Naive thymus-derived CD4-positive, alpha-beta T cell (primary cell): ENCODE results near the gene DLG2. TPM values are rescaled to one million over a fixed set of nuclear protein-coding genes. Genes with fewer than 3 reads are reported as not detected.

Experiments
- ATAC-seq: fragments of 150-1000 bp; cut with Tn5 transposase; 2 replicates; pipeline ENCODE4 v1.10.0; 2021; ENCODE audit warnings: mild to moderate bottlenecking, moderate library complexity
- CTCF ChIA-PET: fragments of 350-600 bp; sonication (Branson Sonifier 250); formaldehyde crosslinking; loops from one replicate; lab custom pipeline; 2021; ENCODE audit warnings: antibody characterized with exemption; lab: Charles Lee
- POLR2A ChIA-PET: fragments of 350-600 bp; sonication (Branson Sonifier 250); formaldehyde crosslinking; loops from one replicate; lab custom pipeline; 2021; ENCODE audit warnings: antibody characterized with exemption, inconsistent platforms; lab: Charles Lee
- DNase-seq, 9 donors: peaks; one replicate each; pipeline versions ENCODE4 v3.0.0 to v3.0.0-alpha.2; 2020 to 2022; ENCODE audit warnings: mixed read lengths in 1 of 9
- H3K27ac ChIP-seq: one replicate; pipeline ENCODE4 v1.7.0; 2013; ENCODE audit warnings: mild to moderate bottlenecking, low read depth, low read length, moderate library complexity
- H3K27me3 ChIP-seq, 2 donors: one replicate each; pipeline ENCODE4 v1.7.0; 2013; ENCODE audit warnings: low read length in 2 of 2, mild to moderate bottlenecking in 2 of 2, moderate library complexity in 2 of 2; ENCODE audit not compliant: control insufficient read depth in 2 of 2, insufficient read depth in 2 of 2
- H3K36me3 ChIP-seq, 3 experiments: 1 replicate in 2 of 3; 2 replicates in 1 of 3; pipeline ENCODE4 v1.7.0; 2013; ENCODE audit warnings: low read length in 3 of 3, mild to moderate bottlenecking in 3 of 3, moderate library complexity in 1 of 3; ENCODE audit not compliant: insufficient read depth in 3 of 3, control insufficient read depth in 2 of 3
- H3K4me1 ChIP-seq, 2 donors: one replicate each; pipeline ENCODE4 v1.7.0; 2013; ENCODE audit warnings: low read length in 2 of 2, mild to moderate bottlenecking in 2 of 2, moderate library complexity in 1 of 2; ENCODE audit not compliant: control insufficient read depth in 2 of 2, insufficient read depth in 2 of 2
- H3K4me3 ChIP-seq: 2 replicates; pipeline ENCODE4 v1.7.0; 2013; ENCODE audit warnings: mild to moderate bottlenecking, low read length
- H3K9me3 ChIP-seq, 3 experiments: 1 replicate in 2 of 3; 2 replicates in 1 of 3; pipeline ENCODE4 v1.7.0; 2013; ENCODE audit warnings: low read length in 3 of 3; ENCODE audit not compliant: control insufficient read depth in 2 of 3
- H3K27ac Mint-ChIP-seq, 9 donors: one replicate each; pipeline ENCODE4 v1.8.0; 2020 to 2022; ENCODE audit warnings: mixed read lengths in 9 of 9, mild to moderate bottlenecking in 8 of 9, moderate library complexity in 5 of 9, inconsistent platforms in 2 of 9
- H3K27me3 Mint-ChIP-seq, 5 donors: one replicate each; pipeline ENCODE4 v1.8.0; 2021 to 2022; ENCODE audit warnings: mixed read lengths in 5 of 5, mild to moderate bottlenecking in 1 of 5
- H3K36me3 Mint-ChIP-seq, 5 donors: one replicate each; pipeline ENCODE4 v1.8.0; 2020 to 2022; ENCODE audit warnings: mixed read lengths in 5 of 5, mild to moderate bottlenecking in 3 of 5, inconsistent platforms in 1 of 5
- H3K4me1 Mint-ChIP-seq, 7 donors: one replicate each; pipeline ENCODE4 v1.8.0; 2020 to 2022; ENCODE audit warnings: mixed read lengths in 7 of 7, mild to moderate bottlenecking in 3 of 7, inconsistent platforms in 1 of 7
- H3K4me3 Mint-ChIP-seq, 10 donors: one replicate each; pipeline ENCODE4 v1.8.0; 2020 to 2022; ENCODE audit warnings: mild to moderate bottlenecking in 10 of 10, mixed read lengths in 10 of 10, moderate library complexity in 6 of 10, inconsistent platforms in 2 of 10
- H3K9me3 Mint-ChIP-seq, 11 donors: one replicate each; pipeline ENCODE4 v1.8.0; 2020 to 2022; ENCODE audit warnings: mixed read lengths in 11 of 11, mild to moderate bottlenecking in 4 of 11, inconsistent platforms in 1 of 11, moderate library complexity in 1 of 11
- intact Hi-C, 2 donors: fragments of 100-400 bp; cut with micrococcal nuclease; formaldehyde crosslinking; loops; one replicate each; pipeline ENCODE4 v1.15.1; 2023
- polyA plus RNA-seq, 2 donors: library from polyadenylated mRNA; unstranded; fragments of 300-500 nt; fragmentation: Illumina TruSeq; gene quantifications; one replicate each; pipeline ENCODE4 v1.2.3, GENCODE V29; 2021
- total RNA-seq, 6 experiments: library from RNA in 5 of 6; stranded (reverse) in 5 of 6; gene quantifications; 1 replicate in 5 of 6; 2 replicates in 1 of 6; pipeline ENCODE4 v1.2.3 and lab custom pipeline; 2021 to 2026

Gene DLG2
- total and polyA plus RNA-seq, 7 experiments from 2014 or later, result 0.64 to 6.1 (median 3.7) TPM

GRCh38 chr11:83568516-83568915 is 2058.6 kb downstream of the DLG2 start:
- no peak for ATAC-seq
- ChIA-PET POLR2A (no interaction called here), CTCF (no interaction called here)
- Mint-ChIP-seq H3K9me3 (peaks cover 0 to 6% (median 0%) of the 10 kb centered on the region in 11 donors), H3K36me3 (no peaks in the 10 kb centered on the region), H3K27me3 (peaks cover 0 to 23% (median 18%) of the 10 kb centered on the region in 5 donors), H3K4me3 (no peak overlapping the region), H3K4me1 (no peaks in the 10 kb centered on the region), H3K27ac (no peak overlapping the region)
- no peak overlapping the region for H3K27ac ChIP-seq
- H3K27me3 ChIP-seq, result no peaks in the 10 kb centered on the region
- intact Hi-C loops, result no loop called here
- no peaks in the 10 kb centered on the region for H3K4me1 ChIP-seq
- DNase-seq, result no peak
- H3K36me3 ChIP-seq, result no peaks in the 10 kb centered on the region
- no peak overlapping the region for H3K4me3 ChIP-seq
- H3K9me3 ChIP-seq, result no peaks in the 10 kb centered on the region

GRCh38 chr11:83566950-83567349 is 2060.2 kb downstream of the DLG2 start:
- CTCF ChIA-PET, result no interaction called here
- H3K4me1 ChIP-seq, result no peaks in the 10 kb centered on the region
- Mint-ChIP-seq H3K4me1 (no peaks in the 10 kb centered on the region), H3K27ac (no peak overlapping the region), H3K9me3 (peaks cover 0 to 6% (median 0%) of the 10 kb centered on the region in 11 donors), H3K27me3 (peaks cover 0 to 23% (median 18%) of the 10 kb centered on the region in 5 donors), H3K36me3 (no peaks in the 10 kb centered on the region), H3K4me3 (no peak overlapping the region)
- no peak for ATAC-seq
- H3K4me3 ChIP-seq, result no peak overlapping the region
- no peak for DNase-seq
- no peaks in the 10 kb centered on the region for H3K9me3 ChIP-seq
- H3K27ac ChIP-seq, result no peak overlapping the region
- H3K27me3 ChIP-seq, result no peaks in the 10 kb centered on the region
- POLR2A ChIA-PET, result interaction anchor here (0.6 kb wide), 1 partner anchor 783 kb away, joined by 4 read pairs; no protein-coding TSS in a partner anchor
- intact Hi-C loops, result no loop called here
- no peaks in the 10 kb centered on the region for H3K36me3 ChIP-seq

GRCh38 chr11:83564870-83565269 is 2062.3 kb downstream of the DLG2 start:
- Histone ChIP-seq H3K4me1 (no peaks in the 10 kb centered on the region), H3K4me3 (no peak overlapping the region), H3K36me3 (no peaks in the 10 kb centered on the region), H3K27me3 (no peaks in the 10 kb centered on the region), H3K27ac (no peak overlapping the region), H3K9me3 (no peaks in the 10 kb centered on the region)
- H3K9me3 Mint-ChIP-seq, result peaks cover 0 to 6% (median 0%) of the 10 kb centered on the region in 11 donors
- H3K27me3 Mint-ChIP-seq, result peaks cover 0 to 24% (median 9%) of the 10 kb centered on the region in 5 donors
- intact Hi-C loops, result no loop called here
- ChIA-PET CTCF (no interaction called here), POLR2A (no interaction called here)
- ATAC-seq (no peak), DNase-seq (no peak)
- no peak overlapping the region for H3K27ac Mint-ChIP-seq
- no peaks in the 10 kb centered on the region for H3K4me1 Mint-ChIP-seq
- H3K4me3 Mint-ChIP-seq, result no peak overlapping the region
- H3K36me3 Mint-ChIP-seq, result no peaks in the 10 kb centered on the region

- H3K36me3 Mint-ChIP-seq, result no peaks in the 10 kb centered on the region
- no peak overlapping the region for H3K4me3 Mint-ChIP-seq
- H3K27me3 ChIP-seq, result no peaks in the 10 kb centered on the region
- H3K4me1 Mint-ChIP-seq, result no peaks in the 10 kb centered on the region
- CTCF ChIA-PET, result no interaction called here
- H3K4me3 ChIP-seq, result no peak overlapping the region
- intact Hi-C loops, result no loop called here
- H3K9me3 ChIP-seq, result no peaks in the 10 kb centered on the region
- ATAC-seq (no peak), DNase-seq (no peak)
- POLR2A ChIA-PET, result no interaction called here
- no peak overlapping the region for H3K27ac Mint-ChIP-seq
- H3K27me3 Mint-ChIP-seq, result peaks cover 3 to 20% (median 11%) of the 10 kb centered on the region in 5 donors
- H3K4me1 ChIP-seq, result no peaks in the 10 kb centered on the region
- H3K27ac ChIP-seq, result no peak overlapping the region
- H3K9me3 Mint-ChIP-seq, result peaks cover 0 to 7% (median 0%) of the 10 kb centered on the region in 11 donors
- H3K36me3 ChIP-seq, result no peaks in the 10 kb centered on the region
Measured at GRCh38 chr11:83558281-83558680, 2068.9 kb downstream of the DLG2 start.

GRCh38 chr11:83557653-83558052 is 2069.5 kb downstream of the DLG2 start:
- Mint-ChIP-seq H3K4me3 (no peak overlapping the region), H3K9me3 (peaks cover 0 to 7% (median 0%) of the 10 kb centered on the region in 11 donors), H3K27me3 (peaks cover 3 to 20% (median 11%) of the 10 kb centered on the region in 5 donors), H3K36me3 (no peaks in the 10 kb centered on the region), H3K4me1 (no peaks in the 10 kb centered on the region), H3K27ac (no peak overlapping the region)
- H3K36me3 ChIP-seq, result no peaks in the 10 kb centered on the region
- H3K27me3 ChIP-seq, result no peaks in the 10 kb centered on the region
- no peaks in the 10 kb centered on the region for H3K4me1 ChIP-seq
- ATAC-seq, result no peak
- H3K27ac ChIP-seq, result no peak overlapping the region
- ChIA-PET CTCF (no interaction called here), POLR2A (no interaction called here)
- no peak overlapping the region for H3K4me3 ChIP-seq
- no peaks in the 10 kb centered on the region for H3K9me3 ChIP-seq
- intact Hi-C loops, result no loop called here
- DNase-seq, result no peak

GRCh38 chr11:83554876-83555275 is 2072.3 kb downstream of the DLG2 start:
- no peak overlapping the region for H3K4me3 ChIP-seq
- POLR2A ChIA-PET, result no interaction called here
- no peak overlapping the region for H3K27ac Mint-ChIP-seq
- intact Hi-C loops, result no loop called here
- H3K9me3 ChIP-seq, result no peaks in the 10 kb centered on the region
- H3K27me3 ChIP-seq, result no peaks in the 10 kb centered on the region
- peaks cover 3 to 22% (median 11%) of the 10 kb centered on the region in 5 donors for H3K27me3 Mint-ChIP-seq
- H3K36me3 Mint-ChIP-seq, result no peaks in the 10 kb centered on the region
- peaks cover 0 to 7% (median 1%) of the 10 kb centered on the region in 11 donors for H3K9me3 Mint-ChIP-seq
- H3K4me1 Mint-ChIP-seq, result no peaks in the 10 kb centered on the region
- H3K27ac ChIP-seq, result no peak overlapping the region
- DNase-seq (no peak), ATAC-seq (no peak)
- no peak overlapping the region for H3K4me3 Mint-ChIP-seq
- no peaks in the 10 kb centered on the region for H3K36me3 ChIP-seq
- CTCF ChIA-PET, result no interaction called here
- H3K4me1 ChIP-seq, result no peaks in the 10 kb centered on the region

- no peak overlapping the region for H3K27ac Mint-ChIP-seq
- ATAC-seq (no peak), DNase-seq (no peak)
- Histone ChIP-seq H3K9me3 (no peaks in the 10 kb centered on the region), H3K36me3 (no peaks in the 10 kb centered on the region), H3K4me3 (no peak overlapping the region), H3K27me3 (no peaks in the 10 kb centered on the region), H3K27ac (no peak overlapping the region), H3K4me1 (no peaks in the 10 kb centered on the region)
- H3K9me3 Mint-ChIP-seq, result peaks cover 0 to 9% (median 0%) of the 10 kb centered on the region in 11 donors
- CTCF ChIA-PET, result no interaction called here
- no peak overlapping the region for H3K4me3 Mint-ChIP-seq
- peaks cover 0 to 27% (median 14%) of the 10 kb centered on the region in 5 donors for H3K27me3 Mint-ChIP-seq
- H3K4me1 Mint-ChIP-seq, result no peaks in the 10 kb centered on the region
- peaks cover 0 to 3% (median 0%) of the 10 kb centered on the region in 5 donors for H3K36me3 Mint-ChIP-seq
- POLR2A ChIA-PET, result no interaction called here
- intact Hi-C loops, result no loop called here
Measured at GRCh38 chr11:83549984-83550667, 2077.0 kb downstream of the DLG2 start.
